Suppressor macrophage treated with lipopolysaccharide for 1 hour (primary cell): ENCODE measurements around the gene PLEKHO2.
A peak's percentile ranks its signal among the peaks of the same experiment; 100 is the strongest.

Experiments used
- DNase-seq, 3 donors: peaks; one replicate each; pipeline ENCODE4 v3.0.0-alpha.2; 2020 to 2022

Gene PLEKHO2

GRCh38 chr15:64856429-64857145, 14.9 kb downstream of the PLEKHO2 start:
- peak in 1 of 3 donors; percentile 45 for DNase-seq

DNA sequence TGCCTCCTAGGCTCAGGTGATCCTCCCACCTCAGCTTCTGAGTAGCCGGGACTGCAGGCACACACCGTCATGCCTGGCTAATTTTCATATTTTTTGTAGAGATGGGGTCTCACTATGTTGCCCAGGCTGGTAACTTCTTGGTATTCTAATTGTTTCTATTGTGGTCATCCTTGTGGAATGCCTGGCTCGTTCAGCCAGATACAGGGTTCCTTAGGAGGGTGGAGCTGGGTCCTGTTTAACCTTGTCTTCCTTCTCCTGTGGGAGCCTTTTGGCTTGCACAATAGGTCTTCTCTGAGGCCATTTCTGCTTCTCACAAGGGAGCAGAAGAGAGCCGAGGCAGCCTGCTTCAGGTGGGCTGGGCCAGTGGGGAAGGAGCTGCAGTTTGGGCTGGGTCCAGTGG, 15.7 kb downstream of the PLEKHO2 start:
- DNase-seq = peak in 1 of 3 donors; percentile 63

GRCh38 chr15:64858021-64858575, 16.4 kb downstream of the PLEKHO2 start:
- no peak for DNase-seq

DNA sequence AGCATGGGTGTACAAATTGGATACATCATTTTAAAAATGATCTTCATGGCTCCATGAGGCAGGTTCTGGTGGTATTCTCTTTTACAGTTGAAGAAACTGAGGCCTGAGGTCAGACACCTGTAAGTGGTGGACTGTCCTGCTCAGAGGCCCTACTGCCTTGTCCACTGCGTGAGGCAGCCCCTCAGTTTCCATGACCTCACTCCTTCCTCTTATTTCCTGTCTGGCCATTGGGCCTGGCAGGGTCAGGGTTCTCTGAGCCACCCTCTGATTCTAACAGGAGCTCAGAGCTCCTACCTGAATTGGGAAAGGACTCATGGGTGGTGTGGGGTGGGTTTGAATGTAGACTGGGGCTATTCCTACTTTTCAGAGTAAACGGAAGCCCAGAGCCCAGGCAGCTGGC, 17.5 kb downstream of the PLEKHO2 start:
- DNase-seq = no peak

GRCh38 chr15:64861331-64861730, 19.6 kb downstream of the PLEKHO2 start:
- DNase-seq = no peak

- DNase-seq = no peak
These were observed 20.2 kb downstream of the PLEKHO2 start for GRCh38 chr15:64861960-64862359.

GRCh38 chr15:64862408-64862807, 20.7 kb downstream of the PLEKHO2 start:
- no peak for DNase-seq

- no peak for DNase-seq
These were observed 22.4 kb downstream of the PLEKHO2 start for GRCh38 chr15:64864068-64864467.

DNA sequence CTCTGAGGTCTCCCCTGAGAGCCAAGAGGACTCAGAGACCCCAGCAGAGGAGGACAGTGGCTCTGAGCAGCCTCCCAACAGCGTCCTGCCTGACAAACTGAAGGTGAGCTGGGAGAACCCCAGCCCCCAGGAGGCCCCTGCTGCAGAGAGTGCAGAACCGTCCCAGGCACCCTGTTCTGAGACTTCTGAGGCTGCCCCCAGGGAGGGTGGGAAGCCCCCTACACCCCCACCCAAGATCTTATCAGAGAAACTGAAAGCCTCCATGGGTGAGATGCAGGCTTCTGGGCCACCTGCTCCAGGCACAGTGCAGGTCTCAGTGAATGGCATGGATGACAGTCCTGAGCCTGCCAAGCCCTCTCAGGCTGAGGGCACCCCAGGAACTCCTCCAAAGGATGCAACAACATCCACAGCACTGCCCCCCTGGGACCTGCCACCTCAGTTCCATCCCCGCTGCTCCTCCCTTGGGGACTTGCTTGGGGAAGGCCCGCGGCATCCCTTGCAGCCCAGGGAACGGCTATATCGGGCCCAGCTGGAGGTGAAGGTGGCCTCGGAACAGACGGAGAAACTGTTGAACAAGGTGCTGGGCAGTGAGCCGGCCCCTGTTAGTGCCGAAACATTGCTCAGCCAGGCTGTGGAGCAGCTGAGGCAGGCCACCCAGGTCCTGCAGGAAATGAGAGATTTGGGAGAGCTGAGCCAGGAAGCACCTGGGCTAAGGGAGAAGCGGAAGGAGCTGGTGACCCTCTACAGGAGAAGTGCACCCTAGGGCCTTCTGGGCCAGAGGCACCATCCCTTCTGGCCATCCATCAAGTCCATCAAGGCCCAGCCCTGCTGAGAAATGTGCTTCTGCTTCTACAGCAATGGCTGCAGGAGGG, 23.6 kb downstream of the PLEKHO2 start:
- no peak for DNase-seq

DNA sequence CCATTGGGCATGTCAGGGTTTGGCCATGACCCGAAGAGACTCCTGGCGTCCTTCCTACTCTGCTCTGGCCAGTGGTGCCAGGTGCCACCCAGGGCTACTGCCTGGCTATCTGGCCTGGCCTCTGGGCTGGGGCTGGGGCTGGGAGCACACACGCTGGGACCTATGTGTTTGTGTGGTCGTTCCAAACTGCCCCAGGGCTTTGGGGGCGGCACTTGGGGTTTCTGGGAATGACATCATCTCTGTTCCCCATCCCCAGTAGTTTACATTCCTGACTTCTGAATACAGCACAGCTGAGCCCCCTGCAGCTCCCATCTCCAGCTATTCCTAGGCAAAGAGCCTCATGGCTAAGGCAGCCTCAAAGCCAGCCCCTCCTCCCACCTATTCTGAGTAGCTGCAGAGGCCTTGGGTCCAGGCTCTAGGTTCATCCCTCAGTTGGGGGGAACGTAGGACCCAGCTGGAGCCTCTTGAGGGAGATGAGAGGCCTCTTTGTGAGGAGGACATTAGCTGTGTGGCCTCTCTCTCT, 24.3 kb downstream of the PLEKHO2 start:
- no peak for DNase-seq

DNA sequence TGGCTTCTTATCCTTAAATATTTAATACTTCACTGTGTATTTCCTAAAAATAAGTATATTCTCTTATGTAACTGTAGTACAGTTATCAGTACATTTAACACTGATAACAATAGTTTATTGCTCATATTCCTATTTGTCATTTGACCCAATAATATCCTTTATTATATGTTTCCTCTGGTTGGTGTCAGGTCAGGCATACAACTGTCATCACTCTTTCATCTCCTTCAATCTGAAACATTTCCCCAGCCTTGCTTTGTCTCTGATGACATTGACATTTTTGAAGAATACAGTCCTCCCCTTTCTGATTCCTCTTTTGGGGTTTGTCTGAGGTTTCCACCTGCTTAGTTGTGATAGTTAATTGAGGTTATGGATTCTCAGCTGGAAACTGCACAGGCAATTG, 27.8 kb downstream of the PLEKHO2 start:
- no peak for DNase-seq

DNA sequence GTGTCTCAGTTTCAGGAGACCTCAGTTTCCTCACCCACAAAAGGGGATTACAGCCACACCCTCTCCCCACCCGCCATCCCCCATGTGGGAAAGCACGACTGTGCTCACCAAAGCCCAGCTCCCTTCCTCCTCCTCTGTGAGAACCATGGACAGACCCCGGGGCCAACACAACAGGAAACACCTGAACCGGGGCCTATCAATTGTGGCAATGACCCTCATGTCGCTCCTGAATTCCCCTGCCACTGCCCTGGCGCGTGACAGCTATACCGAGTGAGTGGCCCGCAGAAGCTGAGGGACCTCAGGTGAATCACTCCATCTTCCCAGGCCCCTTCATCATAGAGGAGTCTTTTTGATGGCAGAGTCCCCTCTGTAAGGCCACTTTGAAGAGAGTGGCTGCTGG, 28.6 kb downstream of the PLEKHO2 start:
- DNase-seq = no peak

DNA sequence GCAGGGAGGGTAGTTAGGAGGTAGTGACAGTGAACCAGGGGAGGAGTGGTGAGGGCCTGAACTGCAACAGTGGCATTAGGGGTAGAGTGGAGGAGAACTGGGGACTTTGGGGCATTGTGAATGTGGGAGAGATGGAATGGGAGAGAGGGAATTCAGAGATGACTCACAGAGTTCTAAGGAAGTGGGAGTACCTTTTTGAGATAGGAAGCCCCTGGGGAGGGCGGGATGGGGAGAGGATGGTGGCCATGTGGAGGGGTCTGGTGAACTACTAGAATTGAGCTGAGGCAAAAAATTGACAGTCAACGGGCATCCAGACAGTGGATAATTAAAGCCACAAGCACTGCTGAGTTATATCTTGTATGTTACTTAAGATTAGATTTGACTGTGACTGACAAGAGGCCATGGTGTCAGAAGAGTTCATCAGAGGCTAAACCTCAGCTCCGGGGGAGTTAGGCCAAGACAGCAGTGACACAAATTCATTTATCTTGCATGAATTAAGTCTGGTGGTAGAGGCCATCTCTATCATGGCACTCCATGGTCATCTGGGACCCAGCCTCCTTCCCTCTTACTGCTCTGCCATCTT, 34.0 kb downstream of the PLEKHO2 start:
- no peak for DNase-seq

- DNase-seq = peak; percentile 78 to 85 (median 78)
These were observed 35.7 kb downstream of the PLEKHO2 start for GRCh38 chr15:64877435-64877834.

DNA sequence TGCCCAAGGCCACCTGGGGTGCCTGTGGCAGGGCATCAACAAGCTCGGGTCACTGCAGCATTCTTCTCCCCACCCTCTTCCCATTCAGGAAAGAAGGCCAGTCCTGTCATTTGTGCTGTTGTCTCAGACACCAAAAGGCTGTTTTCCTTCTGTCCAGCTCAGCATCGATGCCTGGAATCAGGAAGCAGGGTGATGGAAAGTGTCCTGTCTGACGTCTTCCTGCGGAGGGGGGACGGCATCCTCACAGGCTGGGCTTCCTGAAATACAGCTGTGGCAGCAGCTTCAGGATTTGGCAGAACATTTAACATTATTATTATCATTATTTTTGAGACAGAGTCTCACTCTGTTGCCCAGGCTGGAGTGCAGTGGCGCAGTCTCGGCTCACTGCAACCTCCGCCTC, 37.0 kb downstream of the PLEKHO2 start:
- peak; percentile 46 to 60 (median 59) for DNase-seq

DNA sequence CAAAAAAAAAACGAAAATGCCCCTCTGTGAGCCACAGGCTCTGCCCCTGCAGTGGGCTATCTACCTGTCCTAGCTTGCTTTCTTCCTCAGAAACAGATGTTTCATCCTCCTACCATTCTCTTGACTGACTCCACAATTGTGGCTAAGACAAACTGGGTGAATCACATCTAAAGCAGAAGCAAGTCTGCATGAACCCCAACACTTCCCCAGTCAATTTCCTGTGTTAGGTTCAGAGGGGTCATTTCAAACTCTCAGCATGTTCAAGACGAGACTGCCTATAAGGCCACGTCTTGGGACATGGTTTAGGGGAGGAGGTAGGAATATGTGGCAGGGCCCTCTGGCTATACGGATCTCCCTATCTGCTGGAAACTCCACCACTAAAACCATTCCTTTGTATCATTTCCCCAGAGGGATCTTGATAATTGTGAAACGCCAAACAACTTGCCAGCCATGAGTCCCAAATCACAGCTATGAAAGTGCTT, 41.4 kb downstream of the PLEKHO2 start:
- peak; percentile 84 to 93 (median 89) for DNase-seq

DNA sequence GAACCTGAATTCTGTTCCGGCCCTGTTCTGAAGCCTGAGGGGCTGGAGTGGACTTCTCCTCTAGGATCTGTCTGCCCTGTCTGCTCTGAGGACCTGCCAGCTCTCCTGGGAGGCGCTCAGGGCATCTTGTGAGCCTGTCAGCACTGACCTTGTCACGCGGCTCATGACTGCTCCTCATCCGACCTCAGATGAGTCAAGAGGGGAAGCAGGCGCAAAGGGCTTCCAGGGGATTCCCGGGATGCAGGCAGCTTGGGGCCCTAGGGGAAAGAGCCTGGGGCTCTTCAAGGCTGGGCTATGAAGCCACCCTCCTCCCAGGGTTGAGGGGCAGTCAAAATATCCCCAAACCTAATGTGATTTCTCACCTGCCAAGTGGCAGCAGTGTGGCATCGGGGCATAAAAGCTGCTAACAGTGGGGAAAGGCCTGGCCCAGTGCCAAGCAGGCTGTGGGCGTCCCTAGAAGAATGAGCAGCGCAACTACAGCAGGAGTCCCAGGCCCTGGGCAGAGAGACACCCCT, 42.3 kb downstream of the PLEKHO2 start:
- DNase-seq = peak; percentile 97 to 99 (median 98)

DNA sequence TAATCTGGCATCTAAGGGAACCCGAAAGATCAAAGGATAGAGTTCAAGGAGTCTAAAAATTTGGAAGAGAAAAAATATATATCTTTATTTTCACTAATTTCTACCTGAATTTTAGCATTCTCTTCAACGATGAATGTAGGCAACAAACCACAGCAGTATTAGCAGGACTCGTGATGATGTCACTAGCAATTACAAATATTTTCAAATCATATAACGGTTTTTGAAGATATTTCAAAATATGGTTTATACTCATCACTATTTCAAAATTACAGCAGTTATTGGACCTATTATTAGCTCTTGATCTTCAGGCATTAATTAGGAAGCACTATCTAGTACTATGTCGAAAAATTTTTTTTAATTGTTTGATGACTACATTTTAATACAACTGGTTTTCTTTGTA, 43.0 kb downstream of the PLEKHO2 start:
- peak in 2 of 3 donors; percentile 75 to 80 for DNase-seq

GRCh38 chr15:64888336-64888735, 46.6 kb downstream of the PLEKHO2 start:
- no peak for DNase-seq

- peak; percentile 41 to 66 (median 45) for DNase-seq
These were observed 49.8 kb downstream of the PLEKHO2 start for GRCh38 chr15:64891561-64891960.

GRCh38 chr15:64892847-64893403, 51.2 kb downstream of the PLEKHO2 start:
- DNase-seq = peak; percentile 73 to 80 (median 76)
